Ovary (tissue), 3 donors: ENCODE data around the gene HAVCR1.

Source experiments
- EP300 ChIP-seq: sonication (generic); formaldehyde crosslinking; IDR thresholded peaks from one replicate; pipeline ENCODE4 v1.6.1; 2017; ENCODE audit warnings: antibody characterized with exemption
- TF ChIP-seq, protein P1 (sequence below), 3 donors: fragments of 450-650 bp in 2 of 3; fragments of 200-600 bp in 1 of 3; IDR thresholded peaks; one replicate each; pipeline versions ENCODE4 v1.5.1 to v1.8.0; 2016 to 2022; ENCODE audit warnings: antibody characterized with exemption in 3 of 3, mild to moderate bottlenecking in 1 of 3
- donor health status: DM: no; HTN: no; CAD: no.

DNA sequence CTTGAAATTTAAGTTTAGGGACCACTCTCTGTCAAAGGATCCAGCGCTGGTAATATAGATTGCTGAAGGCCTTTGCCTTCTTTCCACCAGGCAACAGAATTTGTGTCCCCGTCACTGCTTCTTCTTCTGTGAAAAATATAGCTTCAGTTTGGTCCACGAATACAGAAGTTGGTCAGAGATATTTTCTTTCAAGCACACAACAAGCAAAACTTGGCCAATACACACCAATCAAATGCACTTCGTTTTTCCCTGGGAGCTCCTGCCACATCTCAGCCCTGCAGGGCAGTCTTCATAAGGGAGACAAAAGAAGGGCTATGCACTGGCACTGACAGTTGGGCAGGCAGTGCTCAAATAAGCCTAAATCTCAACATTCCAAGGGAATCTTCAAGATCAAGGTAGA is 27.0 kb upstream of the HAVCR1 start:
- TF ChIP-seq, protein P1, sequence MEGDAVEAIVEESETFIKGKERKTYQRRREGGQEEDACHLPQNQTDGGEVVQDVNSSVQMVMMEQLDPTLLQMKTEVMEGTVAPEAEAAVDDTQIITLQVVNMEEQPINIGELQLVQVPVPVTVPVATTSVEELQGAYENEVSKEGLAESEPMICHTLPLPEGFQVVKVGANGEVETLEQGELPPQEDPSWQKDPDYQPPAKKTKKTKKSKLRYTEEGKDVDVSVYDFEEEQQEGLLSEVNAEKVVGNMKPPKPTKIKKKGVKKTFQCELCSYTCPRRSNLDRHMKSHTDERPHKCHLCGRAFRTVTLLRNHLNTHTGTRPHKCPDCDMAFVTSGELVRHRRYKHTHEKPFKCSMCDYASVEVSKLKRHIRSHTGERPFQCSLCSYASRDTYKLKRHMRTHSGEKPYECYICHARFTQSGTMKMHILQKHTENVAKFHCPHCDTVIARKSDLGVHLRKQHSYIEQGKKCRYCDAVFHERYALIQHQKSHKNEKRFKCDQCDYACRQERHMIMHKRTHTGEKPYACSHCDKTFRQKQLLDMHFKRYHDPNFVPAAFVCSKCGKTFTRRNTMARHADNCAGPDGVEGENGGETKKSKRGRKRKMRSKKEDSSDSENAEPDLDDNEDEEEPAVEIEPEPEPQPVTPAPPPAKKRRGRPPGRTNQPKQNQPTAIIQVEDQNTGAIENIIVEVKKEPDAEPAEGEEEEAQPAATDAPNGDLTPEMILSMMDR (IDR thresholded peaks at IDR 0.05): no peak
- no peak for TF ChIP-seq EP300
